ENCODE data around the gene SERP1.
"Not testable (repeated sequence)": the region's sequence is repeated elsewhere in the genome, so short reads cannot be mapped to it uniquely, and the experiment has no call there.

SERP1 gene

DNA sequence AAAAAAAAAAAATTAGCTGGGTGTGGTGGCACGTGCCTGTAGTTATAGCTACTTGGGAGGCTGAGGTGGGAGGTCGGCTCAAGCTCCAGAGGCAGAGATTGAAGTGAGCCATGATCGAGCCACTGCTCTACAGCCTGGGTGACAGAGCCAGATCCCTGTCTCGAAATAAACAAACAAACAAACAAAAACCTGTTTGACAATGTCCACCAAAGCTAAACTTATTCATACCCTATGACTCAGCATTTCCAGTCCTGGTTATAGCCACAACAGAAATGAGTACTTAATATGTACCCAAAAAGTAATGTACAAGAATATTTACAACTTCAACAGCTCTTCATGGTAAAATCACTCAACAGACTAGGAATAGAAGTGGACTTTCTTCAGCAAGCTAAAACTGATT lies 31.1 kb downstream of the SERP1 start:
- TF ChIP-seq, protein P1, sequence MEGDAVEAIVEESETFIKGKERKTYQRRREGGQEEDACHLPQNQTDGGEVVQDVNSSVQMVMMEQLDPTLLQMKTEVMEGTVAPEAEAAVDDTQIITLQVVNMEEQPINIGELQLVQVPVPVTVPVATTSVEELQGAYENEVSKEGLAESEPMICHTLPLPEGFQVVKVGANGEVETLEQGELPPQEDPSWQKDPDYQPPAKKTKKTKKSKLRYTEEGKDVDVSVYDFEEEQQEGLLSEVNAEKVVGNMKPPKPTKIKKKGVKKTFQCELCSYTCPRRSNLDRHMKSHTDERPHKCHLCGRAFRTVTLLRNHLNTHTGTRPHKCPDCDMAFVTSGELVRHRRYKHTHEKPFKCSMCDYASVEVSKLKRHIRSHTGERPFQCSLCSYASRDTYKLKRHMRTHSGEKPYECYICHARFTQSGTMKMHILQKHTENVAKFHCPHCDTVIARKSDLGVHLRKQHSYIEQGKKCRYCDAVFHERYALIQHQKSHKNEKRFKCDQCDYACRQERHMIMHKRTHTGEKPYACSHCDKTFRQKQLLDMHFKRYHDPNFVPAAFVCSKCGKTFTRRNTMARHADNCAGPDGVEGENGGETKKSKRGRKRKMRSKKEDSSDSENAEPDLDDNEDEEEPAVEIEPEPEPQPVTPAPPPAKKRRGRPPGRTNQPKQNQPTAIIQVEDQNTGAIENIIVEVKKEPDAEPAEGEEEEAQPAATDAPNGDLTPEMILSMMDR (IDR thresholded peaks at IDR 0.05; ENCODE audit: control extremely low read depth, extremely low read depth, low read depth, missing control alignments), result no peak
- ChIA-PET CTCF (interaction anchor here (1.2 to 1.4 kb wide), 2 partner anchors 13 to 106 kb away, joined by 3 to 4 read pairs; no protein-coding TSS in a partner anchor), POLR2A (no interaction called here)
- no peak for DNase-seq (ENCODE audit: extremely low spot score)

DNA sequence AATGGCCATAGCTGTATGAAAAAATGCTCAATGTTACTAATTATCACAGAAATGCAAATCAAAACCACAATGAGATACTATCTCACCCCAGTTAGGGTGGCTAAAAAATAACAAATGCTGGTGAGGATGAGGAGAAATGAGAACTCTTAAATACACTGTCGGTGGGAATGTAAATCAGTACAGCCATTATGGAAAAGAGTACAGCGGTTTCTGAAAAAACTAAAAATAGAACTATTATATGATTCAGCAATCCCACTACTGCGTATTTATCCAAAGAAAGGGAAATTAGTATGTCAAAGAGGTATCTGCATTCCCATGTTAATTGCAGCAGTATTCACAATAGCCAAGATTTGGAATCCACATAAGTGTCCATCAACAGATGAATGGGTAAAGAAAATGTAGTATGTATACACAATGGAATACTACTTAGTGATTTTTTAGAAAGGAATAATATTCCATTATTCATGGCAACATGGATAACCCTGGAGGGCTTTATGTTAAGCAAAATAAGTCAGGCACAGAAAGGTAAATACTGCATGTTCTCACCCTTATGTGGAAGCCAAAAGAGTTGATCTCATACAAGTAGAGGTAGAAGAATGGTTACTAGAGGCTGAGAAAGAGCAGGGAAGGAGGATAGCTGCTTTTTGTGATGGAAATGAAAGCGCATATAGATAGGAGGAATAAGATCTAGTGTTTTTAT lies 35.0 kb downstream of the SERP1 start:
- no peak for DNase-seq (ENCODE audit: extremely low spot score)
- POLR2A ChIA-PET, result no interaction called here
- CTCF ChIA-PET, result interaction anchor here (1.9 kb wide), 1 partner anchor 16 kb away, joined by 7 read pairs; no protein-coding TSS in a partner anchor
- TF ChIP-seq, protein P1 (IDR thresholded peaks at IDR 0.05; ENCODE audit: control extremely low read depth, extremely low read depth, low read depth, missing control alignments), result no peak

DNA sequence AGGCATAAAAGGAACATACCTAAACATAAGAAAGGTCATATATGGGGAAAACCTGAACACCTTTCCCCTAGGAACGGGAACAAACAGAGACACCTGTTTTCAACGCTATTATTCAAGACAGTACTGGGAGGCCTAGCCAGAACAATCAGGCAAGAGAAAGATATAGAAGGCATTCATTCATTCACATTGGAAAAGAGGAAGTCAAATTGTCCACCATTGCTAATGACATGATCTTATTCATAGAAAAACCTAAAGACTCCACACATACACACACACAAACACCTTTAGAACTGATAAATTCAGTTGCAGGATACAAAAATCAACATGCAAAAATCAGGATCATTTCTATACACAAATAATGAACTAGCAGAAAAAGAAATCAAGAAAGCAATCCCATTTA lies 36.5 kb downstream of the SERP1 start:
- TF ChIP-seq, protein P1 (IDR thresholded peaks at IDR 0.05; ENCODE audit: control extremely low read depth, extremely low read depth, low read depth, missing control alignments), result no peak
- ChIA-PET CTCF (interaction anchor here (1.9 kb wide), 1 partner anchor 14 kb away, joined by 7 read pairs; no protein-coding TSS in a partner anchor), POLR2A (no interaction called here)
- no peak for DNase-seq (ENCODE audit: extremely low spot score)

GRCh38 chr3:150508401-150508800 lies 37.9 kb downstream of the SERP1 start:
- CTCF ChIA-PET, result no interaction called here
- TF ChIP-seq, protein P1 (IDR thresholded peaks at IDR 0.05; ENCODE audit: control extremely low read depth, extremely low read depth, low read depth, missing control alignments), result no peak
- POLR2A ChIA-PET, result no interaction called here
- DNase-seq (ENCODE audit: extremely low spot score), result no peak

DNA sequence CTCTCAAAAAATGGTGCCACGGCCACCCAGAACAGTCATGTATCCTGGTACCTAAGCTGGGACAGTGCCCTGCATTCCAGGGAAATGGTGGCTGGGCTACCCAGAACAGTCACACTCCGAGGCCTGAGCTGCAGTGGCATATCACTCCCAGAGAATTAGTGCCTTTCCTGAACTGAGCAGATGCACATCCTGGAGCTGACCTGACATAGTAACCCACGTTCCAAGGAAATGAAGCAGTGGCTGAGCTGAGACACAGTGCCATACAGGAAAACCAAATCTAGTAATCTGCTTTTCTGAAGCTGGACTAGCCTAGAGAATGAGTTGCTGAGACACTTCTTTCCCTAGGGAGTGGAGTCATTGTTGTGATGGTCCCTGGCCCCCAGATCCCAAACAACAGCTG lies 41.8 kb downstream of the SERP1 start:
- TF ChIP-seq, protein P1 (IDR thresholded peaks at IDR 0.05; ENCODE audit: control extremely low read depth, extremely low read depth, low read depth, missing control alignments), result no peak
- ChIA-PET POLR2A (no interaction called here), CTCF (interaction anchor here (0.9 to 2.5 kb wide), 4 partner anchors 9 to 277 kb away, joined by 3 to 22 read pairs (median 6); no protein-coding TSS in a partner anchor)
- DNase-seq (ENCODE audit: extremely low spot score), result no peak

DNA sequence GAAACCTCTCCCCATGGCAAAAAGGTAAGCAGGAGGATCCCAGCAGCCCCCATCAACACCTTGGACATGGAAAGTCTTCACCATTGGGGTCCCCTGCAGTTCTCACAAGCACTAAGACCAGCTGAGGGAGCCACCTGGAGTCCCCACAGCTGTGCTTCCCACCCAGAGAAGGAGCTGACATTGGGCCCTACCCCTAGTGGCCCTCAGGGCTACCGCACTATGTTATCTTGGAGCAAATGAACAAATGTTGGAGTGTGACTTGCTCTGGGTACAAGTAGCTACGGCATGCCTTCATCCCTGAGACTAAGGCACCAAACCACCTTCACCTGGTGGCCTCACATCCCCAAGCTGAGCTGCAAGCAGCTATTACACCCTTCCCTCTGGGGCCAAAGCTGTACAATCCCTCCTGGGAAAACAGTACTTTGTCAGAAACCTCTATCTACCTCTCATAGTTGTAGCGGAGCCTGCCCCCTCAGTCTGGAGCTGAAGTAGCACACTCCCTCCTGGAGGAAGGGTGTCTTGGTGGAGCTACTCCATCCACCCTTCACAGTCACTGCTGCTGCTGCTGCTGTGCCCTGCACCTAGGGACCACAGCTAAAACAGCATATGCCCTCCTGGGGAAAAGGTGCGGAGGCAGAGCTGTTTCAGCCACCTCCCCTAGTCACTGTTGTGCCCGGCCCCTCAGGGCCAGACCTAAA lies 42.7 kb downstream of the SERP1 start:
- ChIA-PET CTCF (interaction anchor here (0.7 to 2.5 kb wide), 5 partner anchors 8 to 217 kb away, joined by 3 to 22 read pairs (median 3); no protein-coding TSS in a partner anchor), POLR2A (no interaction called here)
- DNase-seq (ENCODE audit: extremely low spot score), result no peak
- TF ChIP-seq, protein P1 (IDR thresholded peaks at IDR 0.05; ENCODE audit: control extremely low read depth, extremely low read depth, low read depth, missing control alignments), result no peak

DNA sequence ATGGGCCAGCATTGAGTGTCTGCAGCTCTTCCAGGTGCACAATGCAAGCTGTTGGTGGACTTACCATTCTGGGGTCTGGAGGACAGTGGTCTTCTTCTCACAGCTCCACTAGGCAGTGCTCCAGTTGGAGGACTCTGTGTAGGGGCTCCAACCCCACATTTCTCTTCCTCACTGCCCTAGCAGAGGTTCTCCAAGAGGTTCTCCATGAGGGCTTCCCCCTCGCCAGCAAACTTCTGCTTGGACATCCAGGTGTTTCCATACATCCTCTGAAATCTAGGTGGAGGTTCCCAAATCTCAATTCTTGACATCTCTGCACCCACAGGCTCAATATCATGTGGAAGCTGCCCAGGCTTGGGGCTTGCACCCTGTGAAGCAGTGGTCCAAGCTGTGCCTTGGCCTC lies 45.3 kb downstream of the SERP1 start:
- POLR2A ChIA-PET; DNase-seq (ENCODE audit: extremely low spot score): not testable (repeated sequence)
- CTCF ChIA-PET, result interaction anchor here (1.0 kb wide), 1 partner anchor 273 kb away, joined by 4 read pairs; no protein-coding TSS in a partner anchor
